ENCODE data around the gene TAC3. TPM values are rescaled to one million over a fixed set of nuclear protein-coding genes. Genes with fewer than 3 reads are reported as not detected.
A peak's percentile ranks its signal among the peaks of the same experiment; 100 is the strongest.

The TAC3 gene
- total RNA-seq, 1 experiment from 2014 or later: not detected

GRCh38 chr12:57001448-57001906 is 14.9 kb downstream of the TAC3 start:
- peaks cover 21% of the 10 kb centered on the region for H3K4me1 ChIP-seq (ENCODE audit: insufficient read depth, low read length)
- no peak overlapping the region for H2AFZ ChIP-seq (ENCODE audit: low read length)
- no peaks in the 10 kb centered on the region for H4K20me1 ChIP-seq (ENCODE audit: low read length)
- H3K36me3 ChIP-seq (ENCODE audit: low read depth, low read length): peaks cover 19% of the 10 kb centered on the region; the same call in 1 of the 2 replicates
- no peaks in the 10 kb centered on the region for H3K9me3 ChIP-seq (ENCODE audit: low read length)
- intact Hi-C loops (cut with micrococcal nuclease): no loop called here
- POLR2A ChIA-PET (ENCODE audit: unreplicated experiment): no interaction called here
- CTCF ChIA-PET: interaction anchor here (0.6 to 1.4 kb wide), 6 partner anchors 13 to 365 kb away, joined by 3 to 5 read pairs (median 4); partner anchors contain the start of gene HSD17B6
- no peaks in the 10 kb centered on the region for H3K27me3 ChIP-seq (ENCODE audit: low read length)
- no peaks in the 10 kb centered on the region for H3K9me2 ChIP-seq (replicated peaks; ENCODE audit: low read length)
- no peak overlapping the region for H3K9ac ChIP-seq (ENCODE audit: low read length)
- H3F3A ChIP-seq (ENCODE audit: low read length, unreplicated experiment): no peaks in the 10 kb centered on the region
- 0 out of 2 replicates have a peak overlapping the region, but pooled peaks have one; percentile 14 for H3K4me2 ChIP-seq (ENCODE audit: low read length)
- H3K79me2 ChIP-seq (ENCODE audit: low read length): peaks cover 49% of the 10 kb centered on the region
- H3K27ac ChIP-seq (ENCODE audit: low read length): no peak overlapping the region
- ATAC-seq: peak; percentile 48
- TF ChIP-seq CTCF (conservative IDR thresholded peaks at IDR 0.05; ENCODE audit: low read depth, low read length): peak; percentile 90
- no peak for TF ChIP-seq EZH2 (IDR thresholded peaks at IDR 0.05; ENCODE audit: low read length, unreplicated experiment)
- no peak for TF ChIP-seq EZH2phosphoT487 (IDR thresholded peaks at IDR 0.05; ENCODE audit: borderline replicate concordance, low read length)
- DNase-seq: peak; percentile 81
- no TSS peak for BruUV-seq (replicated peaks)
- no peak overlapping the region for H3K4me3 ChIP-seq (ENCODE audit: low read length)

- H4K20me1 ChIP-seq (ENCODE audit: low read length): no peaks in the 10 kb centered on the region
- H3K9me3 ChIP-seq (ENCODE audit: low read length): no peaks in the 10 kb centered on the region
- no peak overlapping the region for H3K9ac ChIP-seq (ENCODE audit: low read length)
- ATAC-seq: no peak
- H3K4me2 ChIP-seq (ENCODE audit: low read length): no peak overlapping the region
- peaks cover 41% of the 10 kb centered on the region for H3K79me2 ChIP-seq (ENCODE audit: low read length)
- no peaks in the 10 kb centered on the region for H3K27me3 ChIP-seq (ENCODE audit: low read length)
- H3K4me1 ChIP-seq (ENCODE audit: insufficient read depth, low read length): peaks cover 20% of the 10 kb centered on the region
- no peak overlapping the region for H3K27ac ChIP-seq (ENCODE audit: low read length)
- H3F3A ChIP-seq (ENCODE audit: low read length, unreplicated experiment): no peaks in the 10 kb centered on the region
- no peak for TF ChIP-seq EZH2 (IDR thresholded peaks at IDR 0.05; ENCODE audit: low read length, unreplicated experiment)
- no peak for TF ChIP-seq EZH2phosphoT487 (IDR thresholded peaks at IDR 0.05; ENCODE audit: borderline replicate concordance, low read length)
- TF ChIP-seq CTCF (conservative IDR thresholded peaks at IDR 0.05; ENCODE audit: low read depth, low read length): no peak
- no peak overlapping the region for H3K4me3 ChIP-seq (ENCODE audit: low read length)
- no peak overlapping the region for H2AFZ ChIP-seq (ENCODE audit: low read length)
- CTCF ChIA-PET: no interaction called here
- POLR2A ChIA-PET (ENCODE audit: unreplicated experiment): no interaction called here
- DNase-seq: no peak
- BruUV-seq (replicated peaks): no TSS peak
- peaks cover 19% of the 10 kb centered on the region; the same call in 1 of the 2 replicates for H3K36me3 ChIP-seq (ENCODE audit: low read depth, low read length)
- intact Hi-C loops (cut with micrococcal nuclease): no loop called here
- no peaks in the 10 kb centered on the region for H3K9me2 ChIP-seq (replicated peaks; ENCODE audit: low read length)
These were observed 15.9 kb downstream of the TAC3 start for GRCh38 chr12:57000393-57000792.

GRCh38 chr12:56999456-56999855 is 16.9 kb downstream of the TAC3 start:
- intact Hi-C loops (cut with micrococcal nuclease): no loop called here
- H3K79me2 ChIP-seq (ENCODE audit: low read length): peaks cover 32% of the 10 kb centered on the region
- H3F3A ChIP-seq (ENCODE audit: low read length, unreplicated experiment): no peaks in the 10 kb centered on the region
- CTCF ChIA-PET: no interaction called here
- ATAC-seq: peak; percentile 55; the same call in 1 of the 2 replicates
- H3K27ac ChIP-seq (ENCODE audit: low read length): no peak overlapping the region
- TF ChIP-seq EZH2 (IDR thresholded peaks at IDR 0.05; ENCODE audit: low read length, unreplicated experiment) (no peak), EZH2phosphoT487 (IDR thresholded peaks at IDR 0.05; ENCODE audit: borderline replicate concordance, low read length) (no peak), CTCF (conservative IDR thresholded peaks at IDR 0.05; ENCODE audit: low read depth, low read length) (no peak)
- peaks cover 18% of the 10 kb centered on the region; the same call in 1 of the 2 replicates for H3K36me3 ChIP-seq (ENCODE audit: low read depth, low read length)
- no TSS peak for BruUV-seq (replicated peaks)
- no peaks in the 10 kb centered on the region for H3K9me2 ChIP-seq (replicated peaks; ENCODE audit: low read length)
- H3K4me3 ChIP-seq (ENCODE audit: low read length): no peak overlapping the region
- H3K4me1 ChIP-seq (ENCODE audit: insufficient read depth, low read length): peaks cover 15% of the 10 kb centered on the region
- no peaks in the 10 kb centered on the region for H3K27me3 ChIP-seq (ENCODE audit: low read length)
- no peak overlapping the region for H2AFZ ChIP-seq (ENCODE audit: low read length)
- H4K20me1 ChIP-seq (ENCODE audit: low read length): no peaks in the 10 kb centered on the region
- peak; percentile 34 for DNase-seq
- no peak overlapping the region for H3K9ac ChIP-seq (ENCODE audit: low read length)
- POLR2A ChIA-PET (ENCODE audit: unreplicated experiment): no interaction called here
- no peaks in the 10 kb centered on the region for H3K9me3 ChIP-seq (ENCODE audit: low read length)
- no peak overlapping the region for H3K4me2 ChIP-seq (ENCODE audit: low read length)
